ENCODE data around the gene CHST11. TPM values are rescaled to one million over a fixed set of nuclear protein-coding genes. Genes with fewer than 3 reads are reported as not detected.

The CHST11 gene
- total and polyA plus RNA-seq, 7 donors: 0.60 to 22.8 (median 10.0) TPM

DNA sequence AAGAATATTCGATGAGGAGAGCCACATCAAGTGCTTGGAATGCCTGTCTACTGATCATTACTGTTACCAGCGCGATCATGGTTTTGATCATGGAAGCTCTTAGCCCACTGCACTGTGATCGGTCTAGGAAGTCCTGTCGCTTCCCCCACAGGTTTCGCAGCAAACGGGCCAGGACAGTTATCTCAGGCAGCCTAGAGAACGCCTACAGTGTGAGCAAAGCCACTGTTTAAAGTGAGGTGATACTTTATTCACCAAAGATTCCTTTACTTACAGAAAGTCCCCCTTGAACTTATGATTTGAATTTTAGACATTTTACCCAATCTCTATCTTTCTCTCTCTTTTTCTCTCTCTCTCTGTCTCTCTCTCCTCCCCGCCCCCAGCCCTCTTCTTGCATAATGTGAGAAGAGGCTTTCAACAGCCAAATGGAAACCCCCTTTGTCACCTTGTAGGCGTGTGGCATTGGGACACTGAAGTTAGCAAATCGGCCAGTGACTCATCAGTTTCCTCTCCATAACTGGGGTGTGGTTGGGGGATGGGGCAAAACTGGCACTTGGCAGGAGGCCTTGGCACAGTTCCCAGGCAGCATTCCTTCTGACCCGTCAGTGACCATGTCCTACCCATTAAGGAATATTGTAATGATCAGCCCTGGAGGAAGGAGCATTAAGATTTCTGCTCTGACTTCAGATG lies 214.8 kb downstream of the CHST11 start:
- peaks cover 0 to 82% (median 78%) of the 10 kb centered on the region in 4 donors for H3K4me1 ChIP-seq
- intact Hi-C loops (cut with DNase I): loop anchor here (2.0 to 10.0 kb wide), 4 partner anchors 46 to 287 kb away; no protein-coding TSS in a partner anchor
- 51 to 62% methylated on average over 12 of the region's 12 CpGs for WGBS, 2 donors

DNA sequence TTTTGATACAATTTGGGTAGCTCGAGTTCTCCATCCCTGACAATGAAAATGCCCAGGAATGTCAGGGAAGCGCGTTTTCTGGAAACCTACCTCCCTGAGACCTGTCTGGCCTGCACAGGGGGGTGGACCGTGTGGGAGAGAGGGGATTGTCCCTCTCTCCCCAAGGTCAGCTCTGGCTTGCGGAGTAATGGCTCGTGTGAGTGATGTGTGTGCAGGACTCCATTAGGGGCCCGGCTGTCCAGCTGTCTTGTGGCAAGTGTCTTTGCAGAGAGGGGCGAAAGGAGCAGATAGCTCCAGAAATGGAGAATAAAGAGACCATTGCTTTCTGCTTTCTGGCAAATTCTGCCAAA lies 215.3 kb downstream of the CHST11 start:
- Histone ChIP-seq H3K27ac (peak overlapping the region; percentile 39 to 82 (median 72)), H3K4me3 (no peak overlapping the region), H3K36me3 (no peaks in the 10 kb centered on the region), H3K9me3 (no peaks in the 10 kb centered on the region), H3K27me3 (no peaks in the 10 kb centered on the region), H3K4me1 (peaks cover 0 to 77% (median 73%) of the 10 kb centered on the region in 4 donors)
- TF ChIP-seq EP300 (IDR thresholded peaks at IDR 0.05) (no peak), POLR2A (IDR thresholded peaks at IDR 0.05) (no peak), POLR2AphosphoS5 (IDR thresholded peaks at IDR 0.05) (no peak), CTCF (IDR thresholded peaks at IDR 0.05) (no peak)
- no peak for DNase-seq
- intact Hi-C loops (cut with DNase I): loop anchor here (5.0 to 10.0 kb wide), 3 partner anchors 45 to 287 kb away; no protein-coding TSS in a partner anchor
- WGBS, 2 donors: 71 to 86% methylated on average over 8 of the region's 8 CpGs

More for the DNA sequence above, 214.8 kb downstream of the CHST11 start:
- no peaks in the 10 kb centered on the region for H3K27me3 ChIP-seq
- TF ChIP-seq POLR2A (IDR thresholded peaks at IDR 0.05) (no peak), POLR2AphosphoS5 (IDR thresholded peaks at IDR 0.05) (peak; percentile 35 to 78 (median 60))
- H3K27ac ChIP-seq: peak overlapping the region; percentile 39 to 82 (median 78)
- no peaks in the 10 kb centered on the region for H3K9me3 ChIP-seq
- no peak overlapping the region for H3K4me3 ChIP-seq
- H3K36me3 ChIP-seq: no peaks in the 10 kb centered on the region
- peak; percentile 92 for DNase-seq

DNA sequence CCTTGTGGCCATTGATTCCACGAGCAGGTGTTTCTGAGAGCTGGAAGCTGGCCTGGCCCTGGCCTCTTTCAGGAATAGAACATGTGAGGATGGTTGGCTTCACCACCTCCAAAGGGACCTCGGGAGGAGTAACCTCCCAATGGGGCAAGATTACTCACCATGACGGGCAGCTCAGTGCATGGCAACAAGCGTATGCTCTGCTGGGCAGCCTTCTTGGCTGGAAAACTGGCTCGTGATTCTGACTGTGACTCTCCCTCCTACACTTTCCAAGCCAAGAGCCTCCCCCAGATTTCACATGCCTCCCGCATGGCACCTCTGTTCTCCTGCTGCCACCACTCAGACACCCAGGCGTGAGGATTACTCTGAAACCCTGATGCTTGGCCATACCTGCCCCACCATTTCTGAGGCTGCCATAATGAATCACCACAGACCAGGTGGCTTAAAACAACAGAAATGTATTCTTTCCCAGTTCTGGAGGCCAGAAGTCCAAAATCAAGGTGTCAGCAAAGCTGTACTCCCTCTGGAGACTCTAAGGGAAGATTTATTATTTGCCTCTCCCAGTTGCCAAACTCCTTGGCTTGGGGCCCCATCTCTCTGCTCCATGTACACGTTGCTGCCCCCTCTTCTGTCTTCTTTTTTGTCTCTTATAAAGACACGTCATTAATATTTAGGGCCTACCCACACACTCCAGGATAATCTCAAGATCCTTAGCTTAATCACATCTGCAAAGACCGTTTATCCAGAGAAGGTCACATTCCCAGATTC lies 215.9 kb downstream of the CHST11 start:
- TF ChIP-seq EP300 (IDR thresholded peaks at IDR 0.05): peak in 2 of 4 donors; percentile 36 to 59
- TF ChIP-seq POLR2A (IDR thresholded peaks at IDR 0.05): no peak
- TF ChIP-seq POLR2AphosphoS5 (IDR thresholded peaks at IDR 0.05): peak in 1 of 4 donors; percentile 58
- peaks cover 0 to 71% (median 66%) of the 10 kb centered on the region in 4 donors for H3K4me1 ChIP-seq
- H3K36me3 ChIP-seq: no peaks in the 10 kb centered on the region
- intact Hi-C loops (cut with DNase I): loop anchor here (5.0 to 10.0 kb wide), 3 partner anchors 45 to 288 kb away; no protein-coding TSS in a partner anchor
- no peaks in the 10 kb centered on the region for H3K9me3 ChIP-seq
- no peaks in the 10 kb centered on the region for H3K27me3 ChIP-seq
- no peak overlapping the region for H3K4me3 ChIP-seq
- H3K27ac ChIP-seq: peak overlapping the region in 3 of 4 donors; percentile 66 to 82 (median 77)
- 80 to 85% methylated on average over 10 of the region's 10 CpGs for WGBS, 2 donors
- DNase-seq: peak; percentile 89

DNA sequence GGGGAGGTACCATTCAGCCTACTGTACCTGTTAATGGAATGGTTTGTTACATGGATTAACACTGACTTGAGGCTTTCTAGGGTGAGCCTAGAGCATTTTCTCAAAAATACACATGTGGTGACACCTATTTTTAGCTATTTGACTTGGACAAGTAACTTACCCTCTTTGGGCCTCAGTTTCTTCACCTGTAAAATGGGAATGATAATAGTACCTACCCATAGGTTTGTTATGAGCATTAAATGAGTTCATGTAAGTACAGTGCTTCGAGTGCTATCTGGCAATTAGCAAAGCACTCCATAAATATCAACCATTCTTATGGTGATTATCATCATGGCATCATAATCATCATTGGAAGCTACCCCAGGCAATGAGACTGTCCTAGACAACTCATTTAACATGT lies 216.5 kb downstream of the CHST11 start:
- intact Hi-C loops (cut with DNase I): loop anchor here (5.0 to 10.0 kb wide), 3 partner anchors 44 to 288 kb away; no protein-coding TSS in a partner anchor
- no peaks in the 10 kb centered on the region for H3K27me3 ChIP-seq
- TF ChIP-seq POLR2A (IDR thresholded peaks at IDR 0.05): no peak
- no peak for TF ChIP-seq EP300 (IDR thresholded peaks at IDR 0.05)
- TF ChIP-seq CTCF (IDR thresholded peaks at IDR 0.05): no peak
- TF ChIP-seq POLR2AphosphoS5 (IDR thresholded peaks at IDR 0.05): no peak
- H3K27ac ChIP-seq: peak overlapping the region in 3 of 4 donors; percentile 66 to 82 (median 77)
- H3K4me1 ChIP-seq: peaks cover 0 to 65% (median 60%) of the 10 kb centered on the region in 4 donors
- DNase-seq: no peak
- no peaks in the 10 kb centered on the region for H3K9me3 ChIP-seq
- WGBS, 2 donors: 92 to 94% methylated on average over 1 of the region's 1 CpG
- no peaks in the 10 kb centered on the region for H3K36me3 ChIP-seq
- no peak overlapping the region for H3K4me3 ChIP-seq

DNA sequence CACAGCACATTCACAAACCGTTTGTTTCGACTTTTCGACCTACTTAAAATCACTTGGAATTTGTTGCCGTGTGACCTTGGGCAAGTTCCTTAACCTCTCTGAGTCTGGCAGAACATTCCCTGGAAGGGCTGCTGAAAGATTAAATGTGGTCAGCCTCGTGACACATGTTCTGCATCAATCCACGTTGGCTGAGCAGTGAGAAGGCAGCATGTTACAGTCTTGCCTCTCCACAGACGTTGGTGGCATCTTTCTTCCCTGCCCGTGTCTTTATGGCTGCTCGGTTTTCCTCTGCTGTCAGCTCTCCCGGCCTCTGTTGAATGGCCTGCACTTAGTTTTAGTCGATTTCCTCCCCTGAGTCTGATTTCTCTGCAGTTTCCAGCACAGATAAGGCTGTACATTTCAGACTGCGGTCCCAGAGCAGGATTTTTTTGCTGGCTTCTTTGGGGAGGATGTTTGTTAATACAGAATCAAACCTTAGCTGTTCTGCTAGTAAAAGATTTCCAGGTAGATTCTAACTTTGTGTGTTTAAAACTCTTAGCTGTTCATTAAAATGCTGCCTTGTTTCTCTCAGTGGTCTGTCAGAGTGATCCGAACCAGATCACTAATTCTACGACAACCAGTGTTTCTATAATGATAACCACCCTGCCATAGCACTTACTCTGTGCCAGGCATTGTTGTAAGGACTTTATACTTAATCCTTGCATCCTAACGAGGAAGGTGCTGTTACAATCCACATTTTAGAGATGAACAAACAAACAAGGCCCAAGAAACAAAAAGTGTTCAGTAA lies 217.1 kb downstream of the CHST11 start:
- peak overlapping the region in 3 of 4 donors; percentile 66 to 82 (median 77) for H3K27ac ChIP-seq
- WGBS, 2 donors: 79 to 80% methylated on average over 15 of the region's 15 CpGs

More for the DNA sequence above, 217.1 kb downstream of the CHST11 start:
- intact Hi-C loops (cut with DNase I): loop anchor here (5.0 to 10.0 kb wide), 3 partner anchors 43 to 289 kb away; no protein-coding TSS in a partner anchor
- Histone ChIP-seq H3K4me1 (peaks cover 0 to 59% (median 54%) of the 10 kb centered on the region in 4 donors), H3K27me3 (no peaks in the 10 kb centered on the region), H3K9me3 (no peaks in the 10 kb centered on the region), H3K36me3 (no peaks in the 10 kb centered on the region), H3K4me3 (no peak overlapping the region)
- no peak for DNase-seq
- TF ChIP-seq EP300 (IDR thresholded peaks at IDR 0.05) (no peak), POLR2A (IDR thresholded peaks at IDR 0.05) (no peak), POLR2AphosphoS5 (IDR thresholded peaks at IDR 0.05) (peak; percentile 13 to 63 (median 40)), CTCF (IDR thresholded peaks at IDR 0.05) (no peak)

Measured in sigmoid colon (tissue), 7 donors.